ENCODE data around the gene GAD2.
A peak's percentile ranks its signal among the peaks of the same experiment; 100 is the strongest.

GAD2 gene

GRCh38 chr10:26323219-26323618, 106.6 kb downstream of the GAD2 start:
- no peak overlapping the region for H3K4me3 ChIP-seq (replicated peaks; ENCODE audit: low read depth, low read length)
- no peak for TF ChIP-seq CTCF (IDR thresholded peaks at IDR 0.05; ENCODE audit: low read depth, low read length, missing control alignments)
- DNase-seq (ENCODE audit: extremely low read depth, low read depth), result no peak

- no peak for DNase-seq (ENCODE audit: extremely low read depth, low read depth)
- no peak overlapping the region for H3K4me3 ChIP-seq (replicated peaks; ENCODE audit: low read depth, low read length)
- TF ChIP-seq CTCF (IDR thresholded peaks at IDR 0.05; ENCODE audit: low read depth, low read length, missing control alignments), result no peak
These were observed 110.3 kb downstream of the GAD2 start for GRCh38 chr10:26326851-26327250.

GRCh38 chr10:26327811-26328210, 111.2 kb downstream of the GAD2 start:
- H3K4me3 ChIP-seq (replicated peaks; ENCODE audit: low read depth, low read length), result no peak overlapping the region
- no peak for TF ChIP-seq CTCF (IDR thresholded peaks at IDR 0.05; ENCODE audit: low read depth, low read length, missing control alignments)
- DNase-seq (ENCODE audit: extremely low read depth, low read depth), result no peak

- no peak overlapping the region for H3K4me3 ChIP-seq (replicated peaks; ENCODE audit: low read depth, low read length)
- DNase-seq (ENCODE audit: extremely low read depth, low read depth), result no peak
- TF ChIP-seq CTCF (IDR thresholded peaks at IDR 0.05; ENCODE audit: low read depth, low read length, missing control alignments), result no peak
These were observed 114.8 kb downstream of the GAD2 start for GRCh38 chr10:26331371-26331770.

- DNase-seq (ENCODE audit: extremely low read depth, low read depth), result no peak
- H3K4me3 ChIP-seq (replicated peaks; ENCODE audit: low read depth, low read length), result no peak overlapping the region
- TF ChIP-seq CTCF (IDR thresholded peaks at IDR 0.05; ENCODE audit: low read depth, low read length, missing control alignments), result no peak
These were observed 117.8 kb downstream of the GAD2 start for GRCh38 chr10:26334232-26334931.

GRCh38 chr10:26334932-26335573, 118.5 kb downstream of the GAD2 start:
- TF ChIP-seq CTCF (IDR thresholded peaks at IDR 0.05; ENCODE audit: low read depth, low read length, missing control alignments), result peak; percentile 50
- peak; percentile 12 for DNase-seq (ENCODE audit: extremely low read depth, low read depth)
- H3K4me3 ChIP-seq (replicated peaks; ENCODE audit: low read depth, low read length), result no peak overlapping the region

All from HFF-Myc (cell line).